GM21576 (cell line): ENCODE data around the gene CCSER1.
"Not testable (repeated sequence)": the region's sequence is repeated elsewhere in the genome, so short reads cannot be mapped to it uniquely, and the experiment has no call there.

Experiments used
- ATAC-seq: cut with Tn5 transposase; IDR thresholded peaks from one replicate; pipeline ENCODE4 v1.9.1; 2021; ENCODE audit warnings: mild to moderate bottlenecking, moderate library complexity; ENCODE audit not compliant: unreplicated experiment

The CCSER1 gene

GRCh38 chr4:90281541-90282355 lies 154.6 kb downstream of the CCSER1 start:
- no peak for ATAC-seq

GRCh38 chr4:90290345-90290744 lies 163.2 kb downstream of the CCSER1 start:
- no peak for ATAC-seq

GRCh38 chr4:90292438-90292837 lies 165.2 kb downstream of the CCSER1 start:
- no peak for ATAC-seq

GRCh38 chr4:90293320-90293719 lies 166.1 kb downstream of the CCSER1 start:
- no peak for ATAC-seq

GRCh38 chr4:90299373-90299772 lies 172.2 kb downstream of the CCSER1 start:
- ATAC-seq: no peak

GRCh38 chr4:90306810-90307209 lies 179.6 kb downstream of the CCSER1 start:
- no peak for ATAC-seq

GRCh38 chr4:90317140-90317539 lies 189.9 kb downstream of the CCSER1 start:
- ATAC-seq: not testable (repeated sequence)

GRCh38 chr4:90317785-90318184 lies 190.6 kb downstream of the CCSER1 start:
- no peak for ATAC-seq

- ATAC-seq: no peak
Measured at GRCh38 chr4:90318193-90318592, 191.0 kb downstream of the CCSER1 start.

- ATAC-seq: no peak
Measured at GRCh38 chr4:90328558-90328957, 201.4 kb downstream of the CCSER1 start.

- ATAC-seq: no peak
Measured at GRCh38 chr4:90330546-90330945, 203.4 kb downstream of the CCSER1 start.

- ATAC-seq: no peak
Measured at GRCh38 chr4:90345549-90346215, 218.5 kb downstream of the CCSER1 start.

- no peak for ATAC-seq
Measured at GRCh38 chr4:90349636-90350035, 222.4 kb downstream of the CCSER1 start.

- ATAC-seq: no peak
Measured at GRCh38 chr4:90357117-90357710, 230.0 kb downstream of the CCSER1 start.

- ATAC-seq: no peak
Measured at GRCh38 chr4:90375081-90375480, 247.9 kb downstream of the CCSER1 start.

GRCh38 chr4:90393215-90393614 lies 266.0 kb downstream of the CCSER1 start:
- no peak for ATAC-seq

GRCh38 chr4:90403781-90404180 lies 276.6 kb downstream of the CCSER1 start:
- no peak for ATAC-seq

- ATAC-seq: not testable (repeated sequence)
Measured at GRCh38 chr4:90407897-90408296, 280.7 kb downstream of the CCSER1 start.

GRCh38 chr4:90412786-90413185 lies 285.6 kb downstream of the CCSER1 start:
- not testable (repeated sequence) for ATAC-seq

- ATAC-seq: no peak
Measured at GRCh38 chr4:90415116-90415515, 287.9 kb downstream of the CCSER1 start.

GRCh38 chr4:90419124-90419711 lies 292.0 kb downstream of the CCSER1 start:
- ATAC-seq: peak; percentile 85

GRCh38 chr4:90421161-90421560 lies 294.0 kb downstream of the CCSER1 start:
- ATAC-seq: no peak
